Parathyroid adenoma (tissue), 2 donors: ENCODE results near the gene ABHD4.

Experiments
- H2AFZ ChIP-seq: fragments of 300-600 bp; sonication (generic); one replicate; pipeline ENCODE4 v1.7.0; 2017; ENCODE audit warnings: antibody characterized with exemption, mild to moderate bottlenecking
- H3K27ac ChIP-seq: fragments of 300-600 bp; sonication (generic); one replicate; pipeline ENCODE4 v1.7.0; 2017
- H3K27me3 ChIP-seq: fragments of 300-600 bp; sonication (generic); one replicate; pipeline ENCODE4 v1.7.0; 2017; ENCODE audit warnings: low read length; ENCODE audit not compliant: control insufficient read depth, insufficient read depth
- H3K36me3 ChIP-seq: fragments of 300-600 bp; sonication (generic); one replicate; pipeline ENCODE4 v1.7.0; 2017; ENCODE audit warnings: low read length; ENCODE audit not compliant: control insufficient read depth, insufficient read depth
- H3K4me1 ChIP-seq: fragments of 300-600 bp; sonication (generic); one replicate; pipeline ENCODE4 v1.7.0; 2017; ENCODE audit warnings: control low read depth
- H3K4me2 ChIP-seq: fragments of 300-600 bp; sonication (generic); one replicate; pipeline ENCODE4 v1.7.0; 2017; ENCODE audit warnings: low read length
- H3K4me3 ChIP-seq: fragments of 300-600 bp; sonication (generic); one replicate; pipeline ENCODE4 v1.7.0; 2017; ENCODE audit warnings: low read depth, low read length
- H3K79me2 ChIP-seq: fragments of 300-600 bp; sonication (generic); one replicate; pipeline ENCODE4 v1.7.0; 2017; ENCODE audit warnings: control low read depth
- H3K9ac ChIP-seq: fragments of 300-600 bp; sonication (generic); one replicate; pipeline ENCODE4 v1.7.0; 2017; ENCODE audit warnings: mild to moderate bottlenecking
- H3K9me3 ChIP-seq: fragments of 300-600 bp; sonication (generic); one replicate; pipeline ENCODE4 v1.7.0; 2017; ENCODE audit warnings: low read length; ENCODE audit not compliant: control insufficient read depth
- CTCF ChIP-seq: fragments of 300-600 bp; sonication (generic); IDR thresholded peaks from one replicate; pipeline ENCODE4 v1.7.0; 2017; ENCODE audit warnings: antibody characterized with exemption, mild to moderate bottlenecking
- donor health status: primary hyperparathyroidism.

ABHD4 gene

GRCh38 chr14:22594156-22594716, 3.9 kb upstream of the ABHD4 start:
- H3K4me1 ChIP-seq: peaks cover 16% of the 10 kb centered on the region
- H3K27me3 ChIP-seq: no peaks in the 10 kb centered on the region
- no peak for TF ChIP-seq CTCF
- H3K79me2 ChIP-seq: no peaks in the 10 kb centered on the region
- no peak overlapping the region for H3K4me2 ChIP-seq
- no peaks in the 10 kb centered on the region for H3K36me3 ChIP-seq
- no peaks in the 10 kb centered on the region for H3K9me3 ChIP-seq
- H3K9ac ChIP-seq: no peak overlapping the region
- no peak overlapping the region for H3K27ac ChIP-seq
- H2AFZ ChIP-seq: no peak overlapping the region
- H3K4me3 ChIP-seq: no peak overlapping the region

- no peak for TF ChIP-seq CTCF
- no peaks in the 10 kb centered on the region for H3K27me3 ChIP-seq
- no peak overlapping the region for H3K9ac ChIP-seq
- H2AFZ ChIP-seq: no peak overlapping the region
- H3K36me3 ChIP-seq: no peaks in the 10 kb centered on the region
- no peaks in the 10 kb centered on the region for H3K9me3 ChIP-seq
- H3K79me2 ChIP-seq: no peaks in the 10 kb centered on the region
- H3K4me2 ChIP-seq: no peak overlapping the region
- no peak overlapping the region for H3K27ac ChIP-seq
- H3K4me3 ChIP-seq: no peak overlapping the region
- H3K4me1 ChIP-seq: peaks cover 24% of the 10 kb centered on the region
Observed at GRCh38 chr14:22596354-22596879, 1.7 kb upstream of the ABHD4 start.

- no peak overlapping the region for H3K27ac ChIP-seq
- no peaks in the 10 kb centered on the region for H3K79me2 ChIP-seq
- peak overlapping the region; percentile 98 for H2AFZ ChIP-seq
- peaks cover 18% of the 10 kb centered on the region for H3K4me1 ChIP-seq
- no peaks in the 10 kb centered on the region for H3K9me3 ChIP-seq
- H3K9ac ChIP-seq: no peak overlapping the region
- no peaks in the 10 kb centered on the region for H3K27me3 ChIP-seq
- peak overlapping the region; percentile 89 for H3K4me3 ChIP-seq
- H3K4me2 ChIP-seq: no peak overlapping the region
- H3K36me3 ChIP-seq: no peaks in the 10 kb centered on the region
- no peak for TF ChIP-seq CTCF
Observed at GRCh38 chr14:22597265-22597664, 835 bp upstream of the ABHD4 start.

- H2AFZ ChIP-seq: peak overlapping the region; percentile 98
- H3K27ac ChIP-seq: peak overlapping the region; percentile 77
- no peaks in the 10 kb centered on the region for H3K9me3 ChIP-seq
- TF ChIP-seq CTCF: no peak
- no peaks in the 10 kb centered on the region for H3K27me3 ChIP-seq
- peak overlapping the region; percentile 89 for H3K4me3 ChIP-seq
- peak overlapping the region; percentile 25 for H3K9ac ChIP-seq
- peak overlapping the region; percentile 88 for H3K4me2 ChIP-seq
- H3K36me3 ChIP-seq: no peaks in the 10 kb centered on the region
- H3K4me1 ChIP-seq: peaks cover 17% of the 10 kb centered on the region
- no peaks in the 10 kb centered on the region for H3K79me2 ChIP-seq
Observed at GRCh38 chr14:22597771-22598098, 365 bp upstream of the ABHD4 start.

- TF ChIP-seq CTCF: no peak
- Histone ChIP-seq H3K4me2 (peak overlapping the region; percentile 88), H3K27ac (peak overlapping the region; percentile 77), H3K27me3 (no peaks in the 10 kb centered on the region), H2AFZ (peak overlapping the region; percentile 98), H3K9me3 (no peaks in the 10 kb centered on the region), H3K79me2 (no peaks in the 10 kb centered on the region), H3K36me3 (no peaks in the 10 kb centered on the region), H3K4me1 (peaks cover 17% of the 10 kb centered on the region), H3K9ac (peak overlapping the region; percentile 23), H3K4me3 (peak overlapping the region; percentile 89)
Observed at GRCh38 chr14:22598896-22599244, 770 bp downstream of the ABHD4 start.
